Glomerular endothelial cell (primary cell): ENCODE data around the gene SLC10A4. TPM values are rescaled to one million over a fixed set of nuclear protein-coding genes. Genes with fewer than 3 reads are reported as not detected.

ENCODE experiments used
- DNase-seq: peaks from one replicate; pipeline ENCODE4 v3.0.0-alpha.2; 2011; ENCODE audit warnings: low read depth, low spot score; ENCODE audit errors: extremely low read depth
- total RNA-seq: library from RNA; depleted of rRNA; stranded (reverse); fragments of >200 nt; gene quantifications from 2 replicates; pipeline ENCODE4 v1.2.3, GENCODE V29; 2015

Gene SLC10A4
- total RNA-seq, 1 donor from 2014 or later = 0.12 TPM

DNA sequence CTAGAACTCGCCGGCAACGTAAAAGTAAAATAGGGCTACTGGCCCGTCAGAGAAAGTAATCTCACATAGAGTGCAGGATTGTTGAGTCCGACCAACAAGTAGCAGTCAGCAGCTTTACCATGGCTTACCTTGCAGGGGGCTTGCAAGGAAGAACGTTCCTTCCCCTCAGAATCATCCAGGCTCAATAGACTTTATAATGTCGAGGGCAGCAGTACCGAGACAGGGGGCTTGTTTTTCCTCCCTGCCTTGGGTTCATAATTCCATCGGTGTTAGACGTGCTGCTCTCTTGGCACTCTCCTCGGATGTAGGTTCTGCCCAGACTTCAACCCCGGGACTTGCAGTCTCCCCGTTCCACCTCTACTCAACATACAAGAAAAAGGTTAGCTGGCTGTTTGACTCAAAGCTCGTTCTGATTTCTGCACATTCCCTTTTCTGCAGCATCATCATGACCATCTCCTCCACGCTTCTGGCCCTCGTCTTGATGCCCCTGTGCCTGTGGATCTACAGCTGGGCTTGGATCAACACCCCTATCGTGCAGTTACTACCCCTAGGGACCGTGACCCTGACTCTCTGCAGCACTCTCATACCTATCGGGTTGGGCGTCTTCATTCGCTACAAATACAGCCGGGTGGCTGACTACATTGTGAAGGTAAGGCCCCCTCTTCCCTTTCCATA lies 1.5 kb downstream of the SLC10A4 start:
- no peak for DNase-seq

DNA sequence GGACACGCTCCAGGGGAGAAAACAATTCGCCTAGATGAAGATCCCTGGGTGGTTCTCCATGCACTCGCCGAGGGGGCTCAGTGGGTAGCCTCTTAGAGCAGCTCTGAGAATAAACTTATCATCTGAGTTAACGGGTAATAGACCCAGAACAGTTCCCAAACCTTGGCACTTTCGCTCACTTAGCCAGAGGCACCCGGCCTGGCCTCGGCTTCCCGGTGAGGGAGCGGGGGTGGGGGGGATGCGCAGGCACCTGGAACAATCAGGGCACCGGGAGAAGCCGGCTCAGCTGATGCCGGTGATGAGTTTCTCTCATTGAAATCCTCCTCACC lies 6.5 kb downstream of the SLC10A4 start:
- DNase-seq = no peak

DNA sequence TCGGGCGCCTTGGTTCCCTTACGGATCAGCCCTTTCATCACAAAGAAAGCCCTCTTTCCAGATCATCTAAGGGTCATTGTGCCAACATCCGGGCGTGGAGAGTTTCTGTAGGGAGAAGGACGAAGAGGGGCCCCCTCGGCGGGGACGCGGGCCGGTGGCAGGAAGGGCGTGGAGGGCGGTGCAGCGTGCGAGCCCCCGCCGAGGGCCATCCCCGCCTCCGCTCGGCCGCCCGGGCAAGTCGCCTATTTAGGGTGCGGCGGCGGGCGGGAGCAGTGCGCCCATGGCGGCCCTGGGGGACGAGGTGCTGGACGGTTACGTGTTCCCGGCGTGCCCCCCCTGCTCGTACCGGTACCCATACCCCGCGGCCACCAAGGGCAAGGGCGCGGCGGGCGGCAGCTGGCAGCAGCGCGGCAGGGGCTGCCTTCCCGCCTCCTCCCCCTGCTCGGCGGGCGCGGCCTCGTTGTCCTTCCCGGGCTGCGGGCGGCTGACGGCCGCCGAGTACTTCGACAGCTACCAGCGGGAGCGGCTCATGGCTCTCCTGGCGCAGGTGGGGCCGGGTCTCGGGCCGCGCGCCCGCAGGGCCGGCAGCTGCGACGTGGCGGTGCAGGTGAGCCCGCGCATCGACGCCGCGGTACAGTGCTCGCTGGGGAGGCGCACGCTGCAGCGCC lies 7.0 kb downstream of the SLC10A4 start, which contains the start of gene ZAR1:
Gene ZAR1, plus strand, starts transcription at position 241 of the 668 bp plus-strand sequence. Its CDS starts 40 bp downstream, at position 281.
- no peak for DNase-seq

DNA sequence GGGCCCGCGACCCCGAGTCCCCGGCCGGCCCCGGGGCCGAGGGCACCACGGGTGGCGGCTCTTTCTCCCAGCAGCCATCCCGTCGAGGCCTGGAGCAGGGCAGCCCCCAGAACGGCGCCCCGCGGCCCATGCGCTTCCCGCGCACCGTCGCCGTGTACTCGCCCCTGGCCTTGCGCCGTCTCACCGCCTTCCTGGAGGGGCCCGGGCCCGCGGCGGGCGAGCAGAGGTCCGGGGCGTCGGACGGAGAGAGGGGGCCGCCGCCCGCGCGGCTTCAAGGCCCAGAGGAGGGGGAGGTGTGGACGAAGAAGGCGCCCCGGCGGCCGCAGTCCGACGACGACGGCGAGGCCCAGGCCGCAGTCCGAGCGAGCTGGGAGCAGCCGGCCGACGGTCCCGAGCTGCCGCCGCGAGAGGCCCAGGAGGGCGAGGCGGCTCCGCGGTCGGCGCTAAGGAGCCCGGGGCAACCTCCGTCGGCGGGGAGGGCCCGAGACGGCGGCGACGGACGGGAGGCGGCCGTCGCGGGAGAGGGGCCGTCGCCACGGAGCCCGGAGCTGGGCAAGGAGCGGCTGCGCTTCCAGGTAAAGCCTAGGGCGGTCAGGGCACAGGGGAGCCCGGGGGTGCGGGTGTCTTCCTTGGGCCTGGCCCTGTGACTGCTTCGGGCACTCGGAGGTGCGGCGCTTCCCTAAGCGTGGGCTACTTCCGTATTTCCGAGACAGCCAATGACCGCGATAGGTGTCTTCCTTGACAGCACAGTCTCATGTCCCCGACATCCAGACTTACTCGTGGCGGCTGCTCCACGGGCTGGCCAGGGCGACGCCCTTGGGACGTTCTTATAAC lies 7.8 kb downstream of the SLC10A4 start:
- DNase-seq = no peak

DNA sequence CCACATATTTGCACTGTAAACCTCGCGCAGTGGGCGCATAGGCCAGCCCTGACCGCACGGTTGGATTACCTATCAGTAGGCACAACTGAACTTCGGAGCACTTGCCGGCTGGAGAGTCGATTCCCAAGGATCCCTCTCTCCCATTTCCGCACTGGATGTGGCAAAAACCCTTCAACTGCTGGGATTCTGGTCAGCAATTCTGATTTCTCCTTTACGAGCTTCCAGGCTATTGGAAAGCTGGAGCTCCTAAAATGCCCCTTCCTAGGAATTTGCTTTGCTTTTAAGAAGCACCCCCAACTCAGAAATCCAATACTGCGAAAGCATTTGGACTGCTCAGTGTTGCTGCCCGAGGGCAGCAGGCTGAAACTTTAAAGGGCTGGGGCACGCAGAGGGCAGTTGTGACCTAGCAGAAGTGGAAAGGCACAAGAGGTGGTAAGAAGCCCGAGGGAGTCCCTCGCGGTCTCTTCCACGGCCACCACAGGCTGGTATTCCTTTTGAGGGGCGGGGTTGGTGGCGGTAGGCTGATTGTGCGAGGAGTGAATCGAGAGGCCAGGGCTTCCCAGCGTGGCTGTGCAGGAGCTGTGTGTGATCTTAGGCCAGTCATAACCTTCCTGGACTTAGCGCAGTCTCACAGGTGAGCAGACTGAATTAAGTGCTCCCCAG lies 8.5 kb downstream of the SLC10A4 start:
- DNase-seq = no peak

DNA sequence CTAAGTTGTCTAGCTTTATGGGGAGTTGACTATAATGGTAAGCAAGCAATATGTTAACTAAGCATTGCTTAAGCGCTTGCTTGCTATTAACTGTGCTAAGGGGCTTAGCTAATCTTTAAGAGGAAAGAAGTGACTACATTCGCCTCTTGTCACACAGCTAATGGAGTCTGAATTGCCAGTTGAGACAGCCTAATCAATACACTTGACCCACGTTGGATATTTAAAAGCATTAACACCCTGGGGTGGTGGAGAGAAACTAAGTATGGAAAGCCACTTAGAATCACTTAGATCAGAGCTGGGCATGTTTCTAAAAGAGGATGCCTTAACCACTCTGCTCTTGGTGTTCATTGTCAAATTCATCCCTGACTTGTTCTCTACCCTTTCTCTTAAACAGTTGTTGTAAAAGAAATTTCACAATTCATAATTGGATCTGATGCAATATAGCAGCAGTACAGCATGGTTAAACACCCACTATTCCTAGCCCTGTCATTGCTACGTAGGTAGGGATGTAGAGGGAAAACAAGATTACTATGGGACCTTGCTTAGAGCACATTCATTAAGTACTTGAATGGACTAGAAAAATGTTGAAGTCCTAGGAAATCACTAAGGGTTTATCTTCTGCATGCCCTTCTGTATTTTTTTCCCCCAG lies 10.4 kb downstream of the SLC10A4 start:
- DNase-seq = no peak

DNA sequence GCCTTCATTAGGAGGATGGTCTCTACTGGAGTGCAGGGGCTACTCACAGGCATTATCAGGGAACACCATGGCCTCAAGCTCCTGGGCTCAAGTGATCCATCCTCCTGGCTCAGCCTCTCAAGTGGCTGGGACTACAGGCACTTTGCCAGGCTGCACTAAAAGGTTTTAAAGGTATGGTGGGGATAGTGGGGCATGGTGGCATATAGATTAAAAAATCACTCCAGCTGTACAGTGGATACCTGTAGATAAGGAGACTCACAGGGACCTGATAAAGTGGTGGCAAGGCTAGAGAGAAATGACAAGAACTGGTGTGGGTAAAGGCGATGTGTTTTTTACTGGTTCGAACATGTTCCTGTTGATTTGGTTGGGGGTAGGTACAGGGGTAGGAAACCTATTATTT lies 12.8 kb downstream of the SLC10A4 start:
- DNase-seq = no peak

DNA sequence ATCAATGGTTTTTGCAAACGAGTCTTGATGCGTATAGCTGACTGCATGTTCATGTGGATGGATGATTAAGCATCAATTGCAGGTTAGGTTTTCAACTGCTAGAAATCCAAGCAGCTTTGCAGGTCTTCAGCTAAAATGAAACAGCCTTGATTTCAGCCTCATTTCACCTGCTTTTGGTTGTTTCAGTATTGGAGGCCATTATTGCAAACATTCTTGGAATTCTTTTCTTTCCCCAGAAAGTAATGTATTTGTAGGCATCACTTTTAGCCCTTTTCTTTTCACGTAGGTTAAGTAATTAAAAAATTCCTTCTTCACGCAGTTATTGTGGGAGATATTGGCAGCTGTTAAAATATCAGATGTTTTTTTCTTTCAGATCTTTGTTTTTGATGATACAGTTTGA lies 15.8 kb downstream of the SLC10A4 start:
- no peak for DNase-seq

DNA sequence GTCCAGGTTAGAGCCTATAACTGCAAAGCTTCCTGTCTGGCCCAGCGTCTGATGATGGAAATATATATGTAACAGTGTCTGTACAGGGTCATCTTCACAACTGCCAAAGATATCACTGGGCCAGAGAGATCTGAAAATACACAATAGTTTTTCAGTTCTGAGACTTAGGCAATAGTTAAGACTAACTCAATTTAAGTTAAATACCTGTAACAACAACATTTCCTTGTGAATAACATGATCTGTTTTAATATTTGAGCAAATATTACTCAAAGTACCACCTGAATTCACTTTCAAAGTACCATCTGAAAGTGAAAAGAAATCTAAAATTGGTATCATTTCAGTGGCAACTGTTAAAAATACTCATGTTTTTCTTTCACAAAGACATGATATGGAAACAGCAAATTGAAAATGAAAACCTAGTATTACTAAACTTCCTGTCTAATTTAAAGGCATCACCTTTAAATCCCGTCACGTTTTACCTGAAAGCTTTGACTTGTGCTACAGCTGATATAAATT lies 16.5 kb downstream of the SLC10A4 start:
- DNase-seq = no peak

DNA sequence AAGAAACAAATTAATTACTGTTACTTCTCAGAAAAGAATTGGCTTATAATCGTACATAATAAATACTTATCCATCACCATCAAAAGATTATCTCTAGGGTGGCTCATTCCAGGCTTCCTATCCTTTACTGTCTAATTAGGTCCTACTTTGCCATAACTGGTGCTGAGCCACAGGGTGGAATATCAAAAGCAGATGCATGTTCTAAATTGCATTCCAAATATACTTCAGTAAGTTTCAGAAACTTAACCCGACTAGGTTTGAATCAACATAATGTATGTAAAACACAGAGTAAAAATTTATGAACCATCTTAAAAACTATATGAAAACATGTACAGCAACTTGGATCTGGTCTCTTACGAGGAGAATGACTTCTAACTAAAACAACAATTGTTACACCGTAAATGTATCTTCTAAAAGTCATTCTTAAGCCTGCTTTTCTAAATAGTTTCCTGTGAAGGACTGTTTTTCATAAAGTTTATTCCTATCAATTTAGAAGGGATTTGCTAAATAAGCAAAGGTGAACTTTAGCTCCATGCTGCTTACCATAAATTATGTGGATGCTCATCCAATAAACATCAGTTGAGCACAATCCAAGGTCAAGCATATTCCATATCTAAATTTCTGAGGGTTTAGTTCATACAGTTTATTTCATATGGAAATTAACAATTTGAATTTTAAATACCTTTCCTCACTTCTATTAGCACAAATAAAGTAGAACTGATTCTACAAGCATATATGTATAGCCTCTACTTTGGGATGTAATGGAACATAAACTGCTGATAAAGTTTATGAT lies 20.3 kb downstream of the SLC10A4 start:
- no peak for DNase-seq

DNA sequence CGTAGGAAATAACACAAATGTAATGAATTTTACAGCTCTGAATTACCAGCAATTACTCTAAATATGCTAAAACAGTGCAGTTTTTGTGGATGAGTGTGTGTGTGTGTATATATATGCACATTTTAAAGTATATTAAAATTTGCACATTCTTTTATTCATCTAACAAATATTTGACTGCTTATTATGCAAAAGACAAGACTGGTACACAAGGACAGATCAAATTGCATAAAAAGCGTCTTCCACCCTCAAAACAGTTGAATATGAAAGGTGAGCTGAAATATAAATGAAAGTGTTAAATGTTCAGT lies 20.8 kb downstream of the SLC10A4 start:
- no peak for DNase-seq

DNA sequence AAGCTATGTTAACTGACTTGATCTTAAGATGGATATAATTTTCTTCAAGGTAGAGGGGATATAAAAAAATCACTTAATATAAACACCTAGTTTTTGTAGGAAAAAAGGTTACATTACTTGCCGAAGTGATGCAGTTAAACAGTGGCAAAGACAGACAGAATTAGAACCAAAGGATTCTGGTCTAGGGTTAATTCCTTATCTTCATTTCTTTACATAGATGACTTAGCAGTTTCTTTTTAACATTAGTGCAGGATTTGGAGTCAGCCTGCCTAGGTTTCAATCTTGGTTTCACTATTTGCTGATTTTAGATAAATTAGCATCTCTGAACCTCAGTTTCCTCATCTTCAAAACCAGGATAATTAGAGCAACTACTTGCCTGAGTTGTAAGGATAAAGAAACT lies 21.2 kb downstream of the SLC10A4 start:
- no peak for DNase-seq

DNA sequence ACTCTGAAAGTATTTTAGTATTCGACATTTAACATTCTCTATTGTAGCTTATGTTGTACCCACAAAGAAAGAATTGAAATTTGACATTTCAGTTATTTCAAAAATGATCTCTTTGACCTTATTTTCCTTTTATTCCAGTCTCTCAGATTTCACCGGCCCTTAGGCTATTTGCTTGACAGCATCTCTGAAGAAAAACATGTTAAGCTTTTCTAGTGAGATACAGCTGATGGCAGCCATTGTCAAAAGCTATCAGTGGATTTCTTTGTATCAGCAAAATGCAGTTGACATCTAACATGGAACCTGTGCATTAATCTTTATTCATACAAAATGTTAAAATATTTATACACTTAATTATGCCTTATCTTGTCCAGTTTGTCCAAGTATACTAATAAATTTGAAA lies 23.6 kb downstream of the SLC10A4 start:
- DNase-seq = no peak

DNA sequence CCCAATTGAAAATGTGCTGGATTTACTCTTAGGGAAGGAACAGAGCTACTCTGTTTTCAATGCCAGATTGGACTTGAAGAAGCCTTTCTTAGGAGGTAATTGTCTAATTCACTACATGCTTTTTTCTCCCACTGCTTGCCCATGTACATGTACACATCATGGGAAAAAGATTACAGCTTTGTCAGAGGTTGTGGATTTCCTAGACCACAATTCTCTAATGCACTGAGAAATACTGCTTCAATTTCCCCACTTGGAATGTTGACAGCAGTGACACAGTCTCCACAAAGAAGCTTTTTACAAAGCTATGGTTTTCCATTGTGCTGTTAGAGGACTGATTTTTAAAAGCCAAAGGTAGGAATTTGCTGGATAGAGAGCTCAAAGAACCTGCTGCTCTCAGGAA lies 26.4 kb downstream of the SLC10A4 start:
- no peak for DNase-seq

DNA sequence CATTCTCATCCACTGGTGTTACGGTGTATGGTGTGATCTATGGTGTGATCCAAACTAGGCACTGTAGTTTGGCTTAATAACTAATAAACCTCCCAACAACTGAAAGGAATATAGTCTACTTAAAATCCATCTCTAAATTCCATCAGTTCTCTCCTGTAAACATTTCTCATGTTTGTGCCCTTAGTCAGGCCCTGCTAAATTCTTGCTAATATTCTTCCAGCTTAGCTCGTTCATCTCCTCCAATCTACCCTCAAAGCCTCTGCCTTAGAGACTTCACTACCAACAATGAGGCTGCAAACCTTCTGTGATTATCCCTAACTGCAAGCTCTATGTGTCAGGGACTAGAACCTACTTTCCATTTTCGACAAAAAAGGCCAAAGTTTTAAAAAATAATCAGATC lies 35.0 kb downstream of the SLC10A4 start:
- DNase-seq = no peak

DNA sequence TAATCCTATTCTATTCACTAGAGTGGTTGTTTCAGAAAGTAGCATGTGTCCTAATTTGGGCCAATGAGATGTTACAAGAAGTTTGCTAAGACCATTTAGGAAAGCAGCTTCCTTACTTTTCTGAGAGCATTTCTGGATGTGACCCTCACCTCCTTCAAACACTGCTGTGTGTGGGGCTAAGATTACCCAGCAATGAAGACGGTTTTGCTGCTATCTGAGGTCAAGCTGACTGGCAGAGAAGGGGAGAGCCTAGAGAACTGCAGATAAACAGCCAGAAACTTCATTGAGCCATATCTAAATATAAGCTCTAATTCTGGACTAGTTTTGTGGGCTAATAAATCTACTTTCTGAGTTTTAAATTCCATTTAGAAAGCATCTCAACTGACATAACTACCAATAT lies 43.3 kb downstream of the SLC10A4 start:
- no peak for DNase-seq

DNA sequence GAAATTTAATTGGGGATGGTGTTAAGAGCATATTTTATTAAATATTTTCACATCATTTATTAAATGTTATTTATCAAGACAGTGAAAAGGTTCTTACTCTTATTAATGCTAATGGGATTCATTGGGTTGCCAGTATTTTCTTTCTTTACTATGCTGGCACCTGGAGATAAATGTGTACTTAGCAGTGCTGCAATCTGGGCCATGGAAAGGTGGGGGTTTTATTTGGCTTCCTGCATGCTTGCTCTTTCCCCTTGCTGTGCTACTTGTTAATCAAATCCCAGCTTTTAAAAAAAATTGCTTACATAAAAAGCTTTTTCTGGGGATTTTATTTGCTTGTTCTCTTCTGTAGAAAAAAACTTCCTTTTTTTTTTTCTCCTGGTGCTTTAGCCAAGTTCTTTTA lies 55.2 kb downstream of the SLC10A4 start:
- no peak for DNase-seq
